NCI-H345 treated with DMSO at 0.1 percent for 48 hours (cell line): ENCODE measurements around the gene ABCC12.
"Not testable (repeated sequence)": the region's sequence is repeated elsewhere in the genome, so short reads cannot be mapped to it uniquely, and the experiment has no call there.

Experiments used
- DNase-seq: peaks from one replicate; lab custom pipeline; 2025; ENCODE audit not compliant: unreplicated experiment; lab: John Stamatoyannopoulos, UW

The ABCC12 gene

DNA sequence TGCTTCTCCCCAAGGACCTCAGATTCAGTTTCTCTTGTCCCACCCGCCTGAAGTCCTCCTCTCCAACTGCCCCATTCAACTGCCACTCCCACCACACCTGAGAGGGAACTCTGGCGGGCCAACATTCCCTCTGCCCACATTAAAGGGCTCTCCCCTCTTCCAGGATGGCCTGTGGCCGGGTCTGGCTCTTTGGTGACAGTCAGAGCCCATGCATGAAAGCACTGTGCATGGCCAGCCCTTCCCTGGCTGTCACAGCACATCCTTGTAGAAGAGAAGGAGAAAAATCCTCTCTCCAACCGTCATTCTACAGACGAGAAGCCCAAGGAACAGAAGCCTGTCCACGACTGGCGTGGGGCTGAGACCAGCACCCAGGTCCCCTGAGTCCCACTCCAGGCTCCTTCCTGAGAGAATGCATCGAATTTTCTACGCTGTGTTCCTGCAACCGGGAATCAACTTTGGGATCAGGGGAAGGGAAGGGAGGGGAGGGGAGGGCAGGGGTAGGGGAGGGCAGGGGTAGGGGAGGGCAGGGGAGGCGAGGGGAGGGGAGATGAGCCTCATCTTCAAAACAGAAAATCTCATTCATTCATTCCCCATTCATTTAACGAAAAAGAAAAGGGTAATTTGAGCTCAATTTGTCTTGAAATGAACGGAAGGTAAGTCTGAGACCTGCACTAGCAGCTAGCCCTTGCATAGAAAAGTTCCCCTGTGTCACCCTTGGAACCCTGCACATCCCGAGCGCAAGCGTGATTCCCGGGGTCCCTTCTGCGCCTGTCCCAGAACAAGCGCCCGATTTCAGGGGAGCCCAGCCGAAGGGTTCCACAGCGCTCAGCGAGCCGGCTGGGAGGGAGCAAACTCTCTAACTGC lies at the start of gene ABCC12:
Gene ABCC12, minus strand, starts transcription at position 68 of the 864 bp plus-strand sequence. CDS start 9,569 bp downstream, outside the sequence.
- no peak for DNase-seq

DNA sequence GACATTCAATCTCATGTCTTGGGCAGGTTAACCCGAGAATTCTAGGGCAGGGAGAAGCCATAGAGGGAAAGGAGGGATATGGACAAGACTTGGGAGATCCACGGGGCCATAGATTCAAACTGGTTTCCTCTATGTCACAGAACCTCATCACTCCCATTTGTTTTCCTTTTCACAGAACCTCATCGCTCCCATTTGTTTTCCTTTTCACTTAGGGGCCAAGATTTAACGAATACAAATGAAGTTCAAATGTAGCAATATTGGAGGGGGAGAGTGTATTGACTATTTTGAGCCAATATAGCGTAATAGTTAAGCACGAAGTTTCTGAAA lies 49.0 kb upstream of the ABCC12 start:
- no peak for DNase-seq

DNA sequence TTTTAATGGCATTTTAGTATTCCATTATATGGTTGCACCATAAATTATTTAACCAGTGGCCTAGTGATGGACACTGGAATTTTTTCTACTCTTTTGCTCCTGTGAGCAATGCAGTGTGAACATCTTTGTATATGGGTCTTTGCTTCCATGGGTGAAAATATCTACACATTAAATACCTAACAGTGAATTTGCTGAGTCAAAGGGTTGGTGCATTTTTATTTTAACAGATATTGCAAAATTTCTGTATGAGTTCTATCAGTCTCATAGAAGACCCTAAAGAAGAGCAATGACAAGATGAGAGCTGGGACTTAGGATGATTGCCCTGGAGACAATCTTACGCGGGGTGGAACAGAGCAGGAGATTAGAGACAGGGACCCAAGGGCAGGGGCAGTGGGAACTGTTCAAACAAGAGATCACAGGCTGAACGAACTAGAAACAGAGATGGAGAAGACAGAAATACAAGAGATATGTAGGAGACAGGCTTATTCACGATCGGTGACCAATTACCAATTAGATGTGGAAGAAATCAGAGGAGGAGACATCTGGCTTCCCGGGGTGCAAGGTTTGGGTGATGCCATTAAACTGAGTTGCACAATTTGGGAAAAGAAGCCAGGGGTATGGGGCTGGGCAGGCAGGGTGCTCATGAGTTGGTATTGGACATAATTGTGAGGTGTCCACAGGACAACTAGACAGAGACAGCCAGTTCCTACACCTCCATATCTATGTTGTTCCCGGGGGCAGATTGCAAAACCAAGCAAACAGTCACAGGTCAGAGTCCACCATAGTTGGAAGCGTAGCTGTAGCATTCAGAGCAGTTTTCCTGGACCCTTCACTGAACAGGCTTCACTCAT lies 48.4 kb upstream of the ABCC12 start:
- DNase-seq: no peak

DNA sequence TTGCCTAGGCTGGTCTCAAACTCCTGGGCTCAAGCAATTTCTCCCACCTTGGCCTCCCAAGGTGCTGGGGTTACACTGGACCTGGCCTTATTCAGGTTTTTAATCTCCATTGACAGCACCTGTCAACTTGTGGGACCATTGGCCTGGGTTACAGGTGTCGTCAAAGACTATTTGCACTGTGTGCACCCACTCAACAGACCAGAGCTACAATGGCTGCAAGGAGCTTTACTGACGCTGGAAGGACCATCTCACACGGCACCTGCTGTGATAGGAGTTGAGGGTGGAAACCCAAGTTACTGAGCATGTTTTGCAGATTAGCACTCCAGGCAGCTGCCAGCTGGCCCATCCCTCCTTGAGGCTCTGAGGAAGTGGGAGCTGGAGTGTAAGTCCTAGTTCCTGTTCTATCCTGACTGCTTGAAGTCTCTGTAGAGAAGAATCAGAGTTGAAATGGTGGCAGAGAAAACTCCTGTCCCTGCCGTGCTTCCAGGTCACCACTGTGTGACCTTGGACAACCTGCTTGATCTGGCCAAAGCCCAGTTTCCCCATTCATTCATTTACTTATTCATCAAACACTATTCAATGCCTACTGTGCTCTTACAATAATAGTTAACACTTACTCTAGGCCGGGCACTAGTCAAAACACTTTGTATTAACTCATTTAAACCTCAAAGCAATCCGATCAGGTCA lies 45.9 kb upstream of the ABCC12 start:
- DNase-seq: no peak

DNA sequence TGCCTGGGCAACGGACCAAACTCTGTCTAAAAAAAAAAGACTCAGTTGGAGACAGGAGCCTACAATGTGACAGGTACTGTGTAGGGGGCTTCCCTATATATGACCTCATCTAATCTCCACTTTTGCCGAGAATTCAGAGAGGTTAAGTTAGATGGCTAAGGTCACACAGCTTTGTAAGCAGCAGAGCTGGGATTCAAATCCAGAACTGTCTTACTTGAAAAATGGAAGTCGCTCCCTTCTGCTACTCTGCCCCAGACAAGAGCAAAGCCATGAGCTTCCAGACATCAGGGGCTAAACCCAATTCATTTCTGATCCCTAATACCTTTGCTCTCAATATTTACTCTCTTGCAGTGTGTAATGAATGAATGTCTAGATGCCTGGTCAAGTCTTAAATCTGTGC lies 41.5 kb upstream of the ABCC12 start:
- peak; percentile 100 for DNase-seq

DNA sequence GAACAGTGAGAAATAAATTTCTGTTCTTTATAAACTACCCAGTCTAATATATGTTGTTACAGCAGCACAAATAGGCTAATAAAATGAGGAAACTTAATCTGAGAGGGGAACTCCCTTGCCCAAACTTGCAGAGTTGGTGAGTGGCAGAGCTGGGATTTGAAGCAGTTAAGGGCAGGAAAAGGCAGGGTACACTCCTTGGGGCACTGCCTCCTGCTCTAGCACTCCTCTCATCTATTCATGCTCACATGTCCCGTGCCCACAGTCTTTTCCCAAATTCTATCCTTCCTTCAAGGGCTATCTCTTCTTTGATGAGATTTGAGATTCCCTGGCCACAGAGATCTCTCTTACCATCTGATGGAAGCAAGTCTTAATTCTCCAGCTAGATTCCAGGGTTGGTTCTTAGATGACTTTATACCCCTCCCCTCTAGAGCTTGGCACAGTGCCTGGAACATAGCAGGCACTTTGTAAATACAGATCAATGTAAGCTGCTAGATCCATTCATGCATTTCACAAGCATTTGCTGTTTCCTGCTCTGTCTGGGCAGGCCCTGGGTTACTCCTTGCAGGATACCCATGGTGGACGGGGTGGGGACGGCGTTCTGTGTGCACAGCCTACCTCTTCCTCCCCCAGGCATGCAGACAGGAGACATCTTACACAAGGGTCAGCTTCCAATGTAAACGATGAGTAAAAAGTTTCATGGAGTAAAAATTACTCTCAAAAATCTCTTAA lies 39.2 kb upstream of the ABCC12 start:
- DNase-seq: peak; percentile 39

DNA sequence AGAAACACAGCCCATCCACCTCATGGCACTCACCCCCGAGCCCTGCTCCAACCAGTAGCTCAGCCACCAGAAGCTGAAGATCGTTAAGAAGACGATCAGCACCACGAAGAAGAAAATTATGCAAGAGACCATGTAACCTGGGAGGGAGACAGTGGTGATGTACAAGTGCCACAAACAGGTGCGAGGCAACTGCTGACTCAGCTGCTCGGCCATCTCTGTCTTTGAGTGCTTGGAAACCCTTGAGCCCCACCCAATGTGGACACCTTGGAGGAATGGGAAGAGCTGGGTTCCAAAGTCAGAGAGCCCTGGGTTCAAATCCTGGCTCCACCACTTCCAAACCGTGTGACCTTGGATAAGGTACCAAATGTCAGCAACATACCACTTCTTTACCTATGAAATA lies 38.1 kb upstream of the ABCC12 start:
- no peak for DNase-seq

DNA sequence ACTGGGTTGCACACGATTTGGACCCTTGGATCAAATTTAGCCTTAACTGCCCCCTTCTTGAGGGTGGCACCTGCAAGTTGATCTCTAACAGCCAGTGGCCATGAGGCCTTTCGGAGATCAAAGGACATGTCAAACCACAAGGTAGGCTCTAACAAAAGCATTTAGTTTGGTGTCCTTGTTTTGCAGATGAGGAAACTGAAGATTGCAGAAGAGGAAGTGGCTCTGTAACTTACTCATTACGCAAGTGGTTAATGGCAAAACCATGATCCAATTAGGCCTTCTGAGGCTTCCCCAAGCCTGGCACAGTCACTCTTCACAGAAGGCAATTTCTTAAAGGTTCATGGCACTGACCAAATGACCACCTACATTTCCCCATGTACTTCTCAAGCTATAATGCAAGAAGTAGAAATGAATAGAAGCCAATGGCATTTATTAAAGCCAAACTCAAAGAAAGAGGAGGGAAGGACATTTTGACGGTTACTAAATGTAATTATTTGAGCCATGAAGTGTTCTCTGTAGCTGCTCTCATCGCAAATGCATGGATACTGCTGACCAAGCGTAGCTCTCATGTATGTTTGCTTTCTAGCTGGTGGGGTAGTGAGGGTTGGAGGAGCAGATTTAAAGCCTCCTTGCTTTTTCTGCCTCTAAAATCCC lies 32.8 kb upstream of the ABCC12 start:
- no peak for DNase-seq

DNA sequence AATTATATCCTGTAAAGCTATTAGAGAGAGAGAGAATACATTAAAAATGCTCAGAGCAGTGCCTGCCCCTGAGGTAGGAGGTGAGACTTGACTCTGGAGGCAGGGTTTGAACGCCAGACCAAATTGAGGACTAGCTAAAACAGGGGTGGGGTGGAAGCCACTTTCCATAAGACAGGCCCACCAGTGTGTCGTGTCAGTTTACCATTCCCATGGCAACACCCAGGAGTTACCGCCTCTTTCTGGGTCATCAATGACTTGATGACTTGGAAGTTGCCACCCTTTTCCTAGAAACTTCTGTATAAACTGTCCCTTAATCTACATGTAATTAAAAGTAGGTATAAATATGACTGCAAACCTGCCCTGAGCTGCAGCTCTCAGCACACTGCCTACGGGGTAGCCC lies 32.0 kb upstream of the ABCC12 start:
- no peak for DNase-seq

DNA sequence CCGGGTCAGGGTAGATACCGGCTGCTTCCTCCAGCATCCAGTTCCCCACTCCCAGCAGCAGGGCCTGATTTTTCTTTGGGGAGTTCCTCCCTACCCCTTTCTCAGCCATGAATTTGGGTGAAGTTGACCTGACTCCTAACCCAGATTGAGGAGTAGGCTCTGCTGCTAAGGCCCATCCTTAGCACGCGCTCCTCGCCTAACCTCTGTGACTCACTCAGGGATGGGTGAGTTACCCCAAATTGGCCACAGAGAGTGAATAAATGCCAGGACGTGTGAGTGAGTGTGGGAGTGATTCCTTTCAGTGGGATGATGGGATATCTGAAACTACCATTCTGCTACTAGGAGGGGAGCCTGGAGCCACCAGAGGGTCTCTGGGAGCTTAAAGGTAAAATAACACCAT lies 28.9 kb upstream of the ABCC12 start:
- no peak for DNase-seq

DNA sequence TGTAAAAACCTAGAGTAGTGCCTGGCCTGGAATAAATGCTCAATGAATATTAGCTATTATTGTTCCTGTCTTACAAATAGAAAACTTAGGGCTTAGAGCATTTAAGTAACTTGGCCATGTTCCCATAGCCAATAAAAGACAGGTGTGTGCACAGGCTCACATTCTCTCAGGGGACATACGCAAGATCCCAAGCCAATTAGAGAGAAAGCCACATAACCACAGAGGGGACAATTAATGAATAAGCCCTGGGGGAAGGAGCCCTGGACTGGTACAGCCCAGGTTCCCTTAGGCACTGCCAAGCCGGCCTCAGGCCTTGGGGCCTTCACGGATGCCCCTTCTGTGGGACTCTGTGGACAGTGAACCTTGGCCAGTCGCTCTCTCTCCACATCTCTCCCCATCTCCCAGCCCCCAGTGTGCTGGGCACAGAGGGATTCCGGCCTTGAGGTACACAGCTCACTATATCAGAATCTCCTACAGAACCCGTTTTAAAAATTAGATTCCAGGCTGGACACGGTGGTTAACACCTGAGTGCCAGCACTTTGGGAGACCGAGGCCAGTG lies 27.3 kb upstream of the ABCC12 start:
- no peak for DNase-seq

DNA sequence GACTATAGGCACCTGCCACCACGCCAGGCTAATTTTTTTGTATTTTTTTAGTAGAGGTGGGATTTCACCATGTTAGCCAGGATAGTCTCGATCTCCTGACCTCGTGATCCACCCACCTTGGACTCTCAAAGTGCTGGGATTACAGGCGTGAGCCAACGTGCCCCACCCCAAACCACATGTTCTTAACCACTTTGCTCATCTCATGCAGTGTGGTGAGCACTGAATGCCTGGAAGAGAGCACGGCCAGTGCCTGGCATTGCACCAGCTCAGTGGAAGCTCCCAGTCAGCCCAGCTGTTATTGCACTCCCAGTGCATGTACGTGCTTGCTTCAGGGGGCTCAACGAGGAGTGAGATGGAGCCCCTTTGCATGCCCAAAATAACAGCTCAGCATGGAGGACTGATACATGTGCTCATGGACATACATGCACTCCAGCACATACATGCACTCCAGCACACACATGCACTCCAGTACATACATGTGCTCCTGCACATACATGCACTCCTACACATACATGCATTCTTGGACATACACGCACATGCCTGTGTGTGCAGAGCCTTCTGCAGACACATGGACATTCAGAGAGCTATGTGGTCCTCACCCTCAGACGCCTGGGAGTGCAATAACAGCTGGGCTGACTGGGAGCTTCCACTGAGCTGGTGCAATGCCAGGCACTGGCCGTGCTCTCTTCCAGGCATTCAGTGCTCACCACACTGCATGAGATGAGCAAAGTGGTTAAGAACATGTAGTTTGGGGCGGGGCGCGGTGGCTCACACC lies 26.1 kb upstream of the ABCC12 start:
- DNase-seq: not testable (repeated sequence)

DNA sequence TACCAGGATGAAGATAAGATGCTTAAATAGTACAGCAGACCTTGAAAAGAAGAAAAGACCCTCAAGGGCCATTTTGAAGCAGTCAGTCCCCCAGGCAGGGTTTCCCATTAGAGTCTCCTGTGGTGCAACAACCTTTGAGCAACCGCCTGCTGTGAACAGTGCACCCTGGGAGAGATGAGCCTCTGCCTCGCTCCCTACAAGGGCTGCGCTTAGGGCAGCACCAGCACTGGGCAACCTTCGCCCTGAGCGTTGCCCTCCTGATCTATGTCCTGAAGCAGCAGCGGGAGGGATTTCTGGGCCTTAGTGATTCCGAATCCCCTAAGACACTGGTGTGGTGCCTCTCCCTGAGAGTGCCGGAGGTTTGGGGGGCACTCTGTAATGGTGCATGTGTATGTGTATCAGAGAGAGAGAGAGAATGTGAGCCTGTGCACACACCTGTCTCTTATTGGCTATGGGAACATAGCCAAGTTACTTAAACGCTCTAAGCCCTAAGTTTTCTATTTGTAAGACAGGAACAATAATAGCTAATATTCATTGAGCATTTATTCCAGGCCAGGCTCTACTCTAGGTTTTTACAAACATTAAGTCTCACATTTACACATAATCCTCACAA lies 25.2 kb upstream of the ABCC12 start:
- no peak for DNase-seq

DNA sequence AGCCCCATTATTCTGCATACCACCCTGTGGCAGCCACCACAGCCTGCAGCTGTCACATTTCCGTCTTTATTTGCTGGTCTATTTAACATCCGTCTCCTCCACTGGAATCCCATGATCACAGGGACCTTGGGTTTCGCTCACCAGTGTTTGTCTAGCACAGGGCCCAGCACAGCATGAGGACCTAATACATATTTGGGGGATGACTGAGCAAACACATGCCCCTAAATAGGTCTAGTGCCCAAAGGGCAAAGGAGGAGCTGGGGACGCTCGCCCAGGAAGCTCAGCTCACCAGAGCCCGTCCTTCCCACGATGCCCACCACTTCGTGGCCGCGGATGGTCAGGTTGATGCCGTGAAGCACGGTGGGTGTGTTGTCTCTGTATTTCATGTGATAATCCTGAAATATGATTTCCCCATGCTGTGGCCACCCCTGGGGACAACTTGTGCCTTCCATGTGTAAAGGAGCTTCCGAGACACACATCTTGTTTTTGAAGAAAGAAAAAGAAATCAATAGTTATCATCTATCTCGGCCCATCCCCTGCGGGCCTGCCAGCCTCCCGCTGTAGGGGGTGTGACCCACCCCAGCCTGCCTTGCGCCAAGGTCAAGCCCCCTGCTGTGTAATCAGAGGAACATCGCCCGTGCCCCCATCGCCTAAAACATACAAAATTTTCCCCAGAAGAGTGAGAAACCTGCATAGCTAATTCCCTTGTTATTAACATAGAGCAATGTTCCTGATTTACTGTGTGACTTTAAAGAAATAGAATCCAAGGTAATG lies 21.0 kb upstream of the ABCC12 start:
- no peak for DNase-seq

DNA sequence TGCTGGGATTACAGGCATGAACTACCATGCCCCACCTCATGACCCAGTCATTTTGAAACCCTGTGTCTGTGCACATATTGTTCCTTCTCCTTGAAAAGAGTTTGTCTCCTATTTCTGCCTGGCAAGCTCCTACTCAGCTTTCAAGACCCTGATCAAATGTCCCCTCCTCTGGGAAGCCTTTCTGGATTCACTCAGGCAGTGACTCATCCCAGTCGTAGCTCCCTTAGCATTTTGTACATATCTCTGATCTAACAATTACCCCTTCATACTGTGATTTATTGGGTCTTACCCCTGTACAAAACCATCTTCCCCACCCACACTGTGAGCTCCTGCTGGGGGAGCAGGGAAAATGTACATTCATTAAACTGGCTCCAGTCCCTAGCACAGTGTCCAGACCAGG lies 18.1 kb upstream of the ABCC12 start:
- no peak for DNase-seq

DNA sequence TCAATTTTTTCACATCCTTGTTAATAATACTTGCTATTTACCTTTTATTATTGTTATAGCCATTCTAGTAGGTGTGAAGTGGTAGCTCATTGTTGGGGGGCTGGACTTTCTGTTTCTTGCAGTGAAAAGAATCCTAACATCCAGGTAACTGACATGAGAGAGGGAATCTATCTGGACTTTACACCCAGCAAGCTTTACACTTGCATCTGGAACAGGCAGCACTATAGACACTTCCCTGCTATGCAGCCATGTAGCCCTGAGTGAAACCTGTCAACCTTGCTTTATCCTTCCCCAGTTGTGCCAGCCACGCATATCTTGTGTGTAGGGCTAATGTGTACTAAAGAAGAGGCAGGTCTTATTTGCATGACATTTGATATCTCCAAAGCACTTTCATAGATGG lies 16.9 kb upstream of the ABCC12 start:
- no peak for DNase-seq

DNA sequence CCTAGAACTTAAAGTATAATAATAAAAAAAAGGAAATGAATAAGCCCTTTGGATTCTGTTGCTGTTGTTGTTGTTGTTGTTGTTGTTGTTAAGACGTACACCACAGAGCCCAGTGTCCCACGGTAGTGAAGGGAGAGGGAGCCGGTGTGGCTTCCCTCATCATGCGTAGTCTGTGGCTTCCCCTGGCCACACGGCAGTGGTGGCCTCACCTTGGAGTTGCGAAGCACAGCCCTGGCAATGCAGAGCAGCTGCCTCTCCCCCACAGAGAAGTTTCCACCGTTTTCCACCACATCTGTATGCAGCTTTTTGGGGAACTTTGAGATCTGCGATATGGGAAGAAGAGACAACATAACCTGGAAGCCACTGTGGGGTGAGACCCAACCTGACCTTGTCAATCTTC lies 14.1 kb upstream of the ABCC12 start:
- DNase-seq: no peak

DNA sequence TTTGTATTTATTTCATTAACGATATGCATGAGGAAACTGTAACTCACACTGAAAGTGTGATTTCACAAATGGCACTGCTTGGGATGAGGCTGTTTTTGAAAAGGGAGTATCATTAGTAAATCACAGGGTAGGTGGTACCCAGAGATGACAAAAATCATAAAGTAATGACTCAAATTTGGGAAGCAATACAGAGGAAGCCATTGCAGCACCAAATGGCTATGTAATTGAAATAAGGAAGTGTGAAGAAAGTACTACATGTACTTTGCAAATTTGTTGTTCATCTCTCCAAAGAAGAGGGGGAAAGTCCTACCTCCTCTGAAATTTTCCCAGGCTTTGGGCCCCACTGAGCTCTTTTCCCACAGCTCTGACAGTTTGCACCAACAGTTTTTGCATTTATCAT lies 12.3 kb upstream of the ABCC12 start:
- DNase-seq: no peak
